HG03439 (cell line): Measurements from ENCODE around the gene ZC3H4.
"Not testable (repeated sequence)": the region's sequence is repeated elsewhere in the genome, so short reads cannot be mapped to it uniquely, and the experiment has no call there.

Experiments used
- ATAC-seq: cut with Tn5 transposase; IDR thresholded peaks from one replicate; pipeline ENCODE4 v1.9.1; 2021; ENCODE audit warnings: mild to moderate bottlenecking, moderate library complexity; ENCODE audit not compliant: unreplicated experiment

ZC3H4 gene

DNA sequence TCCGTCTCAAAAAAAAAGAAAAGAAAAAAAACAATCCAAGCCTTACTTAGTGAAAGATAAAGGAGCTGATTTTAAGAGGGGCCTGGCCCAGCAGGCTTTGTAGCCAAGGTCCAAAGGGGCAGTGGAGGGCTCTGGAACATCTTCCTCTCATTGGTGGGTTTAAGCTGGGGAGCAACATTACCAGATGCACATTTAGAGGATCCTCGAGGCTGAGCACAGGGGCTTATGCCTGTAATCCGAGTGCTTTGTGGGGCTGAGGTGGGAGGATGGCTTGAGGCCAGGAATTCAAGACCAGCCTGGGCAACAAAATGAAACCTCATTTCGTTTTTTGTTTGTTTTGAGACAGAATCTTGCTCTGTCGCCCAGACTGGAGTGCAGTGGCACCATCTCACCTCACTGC is 57.2 kb downstream of the ZC3H4 start:
- ATAC-seq = no peak

DNA sequence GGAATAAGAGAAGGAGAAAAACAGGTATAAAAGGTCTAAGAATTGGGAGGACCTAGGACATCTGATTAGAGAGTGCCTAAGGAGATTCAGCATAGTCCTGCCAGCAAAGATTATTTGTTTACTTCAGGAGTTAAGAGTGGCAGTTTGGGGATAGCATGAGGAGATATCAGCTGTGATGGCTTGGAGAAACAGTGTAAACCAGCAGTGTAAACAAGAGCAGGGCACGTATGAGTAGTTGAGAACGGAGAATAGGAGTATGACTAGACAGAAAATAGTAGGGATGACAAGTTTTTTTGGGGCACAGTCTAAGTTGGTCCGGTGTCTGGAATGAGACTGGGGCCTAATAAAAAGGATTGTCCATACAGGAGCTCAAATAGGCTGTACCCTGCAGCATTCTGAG is 63.0 kb downstream of the ZC3H4 start:
- not testable (repeated sequence) for ATAC-seq

DNA sequence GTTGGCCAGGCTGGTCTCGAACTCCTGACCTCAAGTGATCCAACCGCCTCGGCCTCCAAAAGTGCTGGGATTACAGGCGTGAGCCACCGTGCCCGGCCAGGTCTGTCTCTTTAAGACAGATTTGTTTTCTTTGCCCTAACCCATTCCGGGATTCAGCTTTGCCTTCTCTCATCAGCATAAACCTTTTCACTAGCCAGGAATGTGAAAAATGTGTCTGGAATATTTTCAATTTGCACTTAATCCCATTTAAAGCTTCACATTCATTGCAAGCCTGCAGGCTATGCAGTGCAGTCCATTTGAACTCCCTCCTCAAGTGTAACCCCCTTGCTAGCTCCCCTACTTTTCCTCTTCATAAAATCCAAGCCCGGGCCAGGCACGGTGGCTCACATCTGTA is 64.3 kb downstream of the ZC3H4 start:
- ATAC-seq = no peak

DNA sequence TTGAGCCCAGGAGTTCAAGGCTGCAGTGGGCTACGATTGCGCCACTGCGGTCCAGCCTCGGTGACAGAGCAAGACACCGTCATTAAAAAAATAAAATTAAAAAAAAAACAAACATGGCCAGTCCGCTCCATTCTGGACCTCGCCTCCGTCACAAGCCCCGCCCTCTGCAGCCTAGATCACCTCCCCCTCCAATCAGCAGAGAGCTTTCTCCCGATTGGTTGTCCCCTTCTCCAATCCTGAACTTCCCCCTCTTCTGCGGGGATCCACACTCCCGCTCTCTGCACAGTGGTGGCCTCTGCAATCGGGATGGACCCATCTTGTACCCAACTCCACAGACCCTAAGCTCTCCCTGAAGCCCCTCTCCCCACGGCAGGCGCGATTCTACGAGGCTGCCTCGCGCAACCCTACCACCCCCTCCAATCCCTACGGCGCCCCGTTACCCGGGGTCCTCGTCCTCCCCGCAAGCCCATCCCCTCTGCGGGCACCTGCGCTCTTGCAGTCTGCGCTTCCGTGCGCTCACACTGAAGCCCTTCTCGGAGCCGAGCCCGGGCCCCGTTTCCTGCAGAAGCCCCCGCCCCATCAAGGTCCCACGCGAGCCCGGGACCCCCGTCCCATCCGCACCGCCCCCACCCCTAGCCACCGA is 65.7 kb downstream of the ZC3H4 start:
- ATAC-seq = peak; percentile 34

DNA sequence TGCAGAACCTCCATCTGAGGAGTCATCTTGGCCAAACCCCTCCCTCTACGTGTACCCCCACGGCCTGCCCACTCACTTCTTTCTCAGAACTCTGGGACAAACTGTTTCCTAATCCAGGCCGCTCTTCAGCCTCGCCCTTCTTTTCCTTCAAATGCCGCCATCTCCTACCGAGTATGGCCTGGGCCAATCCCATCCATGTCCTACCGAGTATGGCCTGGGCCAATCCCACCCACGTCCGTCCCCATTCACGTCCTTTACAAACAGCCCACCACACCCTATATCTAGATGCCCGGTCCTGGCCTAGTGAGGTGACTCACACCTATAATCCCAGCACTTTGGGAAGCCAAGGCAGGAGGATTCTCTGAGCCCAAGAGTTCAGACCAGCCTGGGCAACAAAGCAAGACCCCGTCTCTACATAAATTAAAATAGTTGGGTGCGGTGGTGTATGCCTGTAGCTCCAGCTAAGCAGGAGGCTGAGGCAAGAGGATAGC is 66.3 kb downstream of the ZC3H4 start:
- ATAC-seq = no peak

DNA sequence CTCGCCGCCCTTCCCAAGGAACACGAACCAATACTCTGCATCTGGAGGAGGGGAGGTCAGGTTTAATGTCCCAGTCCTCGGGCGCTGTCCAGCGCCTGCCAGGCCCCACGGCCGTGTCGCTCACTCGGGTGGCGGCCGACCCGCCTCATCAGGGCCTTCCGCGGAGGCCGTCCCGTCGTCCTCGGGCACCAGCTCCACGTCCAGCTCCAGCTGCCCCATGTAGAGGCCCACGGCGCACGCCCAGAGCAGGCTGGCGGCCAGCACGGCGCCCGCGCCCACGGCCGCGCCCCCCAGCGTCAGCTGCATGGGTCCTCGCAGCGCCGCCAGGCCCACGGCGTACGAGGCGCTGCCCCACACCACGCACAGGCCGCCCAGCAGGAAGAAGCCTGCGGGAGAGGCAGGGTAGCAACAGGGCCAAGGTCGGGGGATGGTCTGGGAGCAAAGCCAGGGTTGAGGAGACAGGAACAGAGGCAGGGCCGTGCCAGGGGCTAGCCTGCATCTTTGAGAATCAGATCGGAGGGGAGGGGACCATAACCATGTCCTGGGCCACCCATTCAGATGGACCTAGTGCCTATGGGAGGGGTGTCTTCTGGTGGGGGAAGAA is 67.6 kb downstream of the ZC3H4 start:
- no peak for ATAC-seq

DNA sequence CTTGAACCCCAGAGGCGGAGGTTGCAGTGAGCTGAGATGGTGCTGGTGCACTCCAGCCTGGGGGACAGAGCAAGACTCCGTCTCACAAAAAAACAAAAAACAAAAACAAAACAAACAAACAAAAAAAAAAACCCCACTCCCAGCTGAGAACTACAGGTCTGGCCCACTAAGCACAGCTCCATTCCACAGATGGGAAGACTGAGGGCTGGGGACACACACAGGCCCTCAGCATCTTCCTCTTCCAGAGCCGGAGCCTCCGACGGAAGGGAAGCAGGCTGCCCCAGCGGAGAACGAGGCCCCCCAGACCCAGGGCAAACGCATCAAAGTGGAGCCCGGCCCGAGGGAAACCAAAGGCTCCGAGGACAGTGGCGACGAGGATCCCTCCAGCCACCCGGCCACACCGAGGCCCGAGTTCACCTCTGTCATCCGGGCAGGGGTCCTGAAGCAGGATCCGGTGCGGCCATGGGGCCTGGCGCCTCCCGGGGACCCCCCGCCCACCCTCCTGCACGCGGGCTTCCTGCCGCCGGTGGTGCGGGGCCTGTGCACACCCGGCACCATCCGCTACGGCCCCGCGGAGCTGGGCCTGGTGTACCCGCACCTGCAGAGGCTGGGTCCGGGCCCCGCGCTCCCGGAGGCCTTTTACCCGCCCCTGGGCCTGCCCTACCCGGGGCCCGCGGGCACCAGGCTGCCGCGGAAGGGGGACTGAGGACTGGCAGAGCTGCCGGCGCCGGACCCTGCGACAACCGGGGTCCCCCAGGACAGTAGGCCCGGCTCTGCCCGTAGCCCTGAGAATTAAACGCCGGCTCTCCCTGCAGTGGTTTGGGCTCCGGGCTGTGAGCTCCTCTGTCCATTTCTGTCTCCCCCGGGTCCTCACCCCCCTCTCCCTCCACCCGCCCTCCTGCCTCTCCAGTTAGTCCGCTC is 68.4 kb downstream of the ZC3H4 start:
- ATAC-seq = no peak

DNA sequence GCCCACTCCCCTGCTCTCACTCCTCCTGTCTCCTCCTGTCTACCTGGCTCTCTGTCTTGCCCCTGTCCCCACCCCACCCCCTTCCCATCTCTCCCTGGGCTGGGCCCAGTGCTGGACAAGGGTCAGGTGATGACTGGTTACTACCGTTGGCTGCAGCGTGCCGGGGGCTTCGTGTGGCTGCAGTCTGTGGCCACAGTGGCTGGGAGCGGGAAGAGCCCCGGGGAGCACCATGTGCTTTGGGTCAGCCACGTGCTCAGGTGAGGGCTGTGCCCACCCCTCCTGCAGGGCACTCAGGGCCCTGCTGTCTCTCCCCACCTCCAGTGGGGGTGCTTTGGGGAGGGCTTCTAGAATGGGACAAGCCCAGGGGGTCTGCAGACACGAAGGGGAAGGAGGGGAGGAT is 72.7 kb downstream of the ZC3H4 start:
- no peak for ATAC-seq

DNA sequence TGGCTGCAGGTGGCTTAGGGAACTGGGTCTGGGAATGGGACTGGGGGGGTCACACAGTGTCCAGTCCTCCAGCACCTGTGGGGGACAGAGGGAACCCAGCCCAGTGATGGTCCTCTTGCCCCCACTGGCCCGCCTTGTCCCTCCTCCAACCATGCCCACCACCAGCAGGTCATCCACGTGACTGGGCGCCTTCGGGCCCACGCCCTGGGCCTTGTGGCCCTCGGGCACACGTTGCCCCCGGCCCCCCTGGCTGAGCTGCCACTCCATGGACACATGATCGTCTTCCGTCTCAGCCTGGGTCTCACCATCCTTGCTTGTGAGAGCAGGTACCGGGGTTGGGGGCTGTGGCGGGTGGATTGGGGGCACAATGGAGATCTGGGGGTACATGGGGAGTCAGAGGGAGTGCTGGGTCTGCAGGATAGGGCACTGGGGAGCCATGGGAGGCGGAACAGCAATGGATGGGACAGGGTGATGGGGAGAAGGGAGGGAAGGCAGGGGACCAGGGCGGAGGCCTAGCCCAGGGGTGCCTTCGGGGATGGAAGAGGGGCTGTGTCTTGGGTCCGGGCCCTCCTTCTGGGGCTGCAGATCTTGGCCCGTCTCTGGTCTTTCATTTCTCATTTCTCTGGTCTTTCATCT is 74.2 kb downstream of the ZC3H4 start:
- ATAC-seq = no peak

DNA sequence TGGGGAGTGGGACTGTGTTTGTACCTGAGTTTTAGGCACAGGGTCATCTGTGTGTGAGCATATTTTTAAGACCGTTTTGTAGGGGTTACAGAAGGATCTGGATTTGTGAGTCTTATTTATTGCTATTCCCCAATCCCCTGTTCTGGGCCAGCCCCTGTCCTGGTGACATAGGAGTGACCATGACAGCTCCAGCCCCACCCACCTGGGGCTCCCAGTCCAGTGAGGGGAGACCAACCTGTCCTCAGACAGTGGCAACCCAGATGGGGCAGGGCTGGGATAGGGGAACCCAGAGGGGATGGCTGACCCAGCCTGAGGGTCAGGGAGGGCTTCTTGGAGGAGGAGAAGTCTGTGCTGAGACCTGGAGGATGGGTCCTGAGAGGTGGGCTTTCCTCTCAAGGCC is 75.8 kb downstream of the ZC3H4 start:
- no peak for ATAC-seq

DNA sequence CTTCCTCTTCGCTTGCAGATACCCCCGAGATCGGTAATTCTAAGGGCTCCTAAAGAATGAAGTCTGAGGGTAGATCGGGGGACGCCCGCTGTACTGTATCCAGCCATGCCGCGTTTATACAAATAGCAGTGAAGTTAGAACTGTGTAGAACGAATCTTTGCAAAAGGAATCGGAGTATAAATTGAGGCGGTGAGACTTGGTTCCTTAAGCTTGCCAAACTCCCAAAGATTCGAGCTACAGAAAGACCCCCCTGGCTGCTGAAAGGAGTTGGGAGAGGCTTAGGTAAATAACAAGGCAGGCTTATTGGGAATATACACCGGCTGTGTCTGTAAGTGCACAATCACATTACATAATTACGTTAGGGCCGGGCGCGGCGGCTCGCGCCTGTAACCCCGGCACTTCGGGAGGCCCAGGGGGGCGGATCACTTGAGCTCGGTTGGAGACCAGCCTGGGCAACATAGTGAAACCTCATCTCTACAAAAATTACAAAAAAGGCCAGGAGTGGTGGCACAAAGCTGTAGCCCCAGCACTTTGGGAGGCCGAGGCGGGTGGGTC is 77.4 kb downstream of the ZC3H4 start:
- no peak for ATAC-seq

DNA sequence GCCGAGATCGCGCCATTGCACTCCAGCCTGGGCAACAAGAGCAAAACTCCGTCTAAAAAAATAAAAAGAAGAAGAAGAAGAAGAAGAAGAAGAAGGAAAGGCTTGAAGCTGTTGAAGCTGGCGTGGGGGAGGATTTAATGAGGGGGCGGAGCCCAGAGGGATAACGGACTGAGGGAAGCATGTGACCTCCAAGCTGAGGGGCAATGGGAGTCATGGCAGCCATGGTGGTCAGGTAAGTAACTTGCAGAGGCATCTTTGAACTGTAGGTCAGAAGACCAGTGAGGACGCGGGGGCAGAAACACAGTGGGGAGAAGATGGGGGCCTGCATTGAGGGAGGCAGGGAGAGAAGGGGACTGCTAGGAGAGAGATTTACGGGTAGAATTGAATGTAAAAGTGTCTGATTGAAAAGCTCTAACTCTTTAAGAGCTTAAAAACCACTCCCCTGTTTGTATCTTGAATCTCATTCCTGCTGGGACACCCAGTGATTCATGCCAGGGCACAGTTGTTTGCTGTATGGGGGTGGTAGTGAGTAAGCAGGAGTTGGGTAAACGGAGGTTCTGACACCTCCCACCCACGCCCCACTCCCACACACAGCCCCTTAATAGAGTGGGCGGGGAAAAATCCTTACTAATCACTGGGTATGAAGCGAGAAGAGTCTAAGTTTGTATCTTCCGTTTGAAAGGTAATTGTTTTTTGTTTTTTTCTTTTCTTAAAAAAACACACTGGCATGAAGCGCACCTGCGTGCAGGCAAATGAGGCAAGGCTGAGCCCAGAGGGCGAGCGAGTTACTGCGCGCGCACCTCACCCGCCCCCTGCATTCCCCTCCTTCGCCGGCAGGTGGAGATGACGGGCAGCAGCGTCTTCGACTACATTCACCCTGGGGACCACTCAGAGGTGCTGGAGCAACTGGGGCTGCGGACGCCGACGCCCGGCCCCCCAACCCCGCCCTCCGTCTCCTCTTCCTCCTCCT is 78.2 kb downstream of the ZC3H4 start:
- no peak for ATAC-seq

DNA sequence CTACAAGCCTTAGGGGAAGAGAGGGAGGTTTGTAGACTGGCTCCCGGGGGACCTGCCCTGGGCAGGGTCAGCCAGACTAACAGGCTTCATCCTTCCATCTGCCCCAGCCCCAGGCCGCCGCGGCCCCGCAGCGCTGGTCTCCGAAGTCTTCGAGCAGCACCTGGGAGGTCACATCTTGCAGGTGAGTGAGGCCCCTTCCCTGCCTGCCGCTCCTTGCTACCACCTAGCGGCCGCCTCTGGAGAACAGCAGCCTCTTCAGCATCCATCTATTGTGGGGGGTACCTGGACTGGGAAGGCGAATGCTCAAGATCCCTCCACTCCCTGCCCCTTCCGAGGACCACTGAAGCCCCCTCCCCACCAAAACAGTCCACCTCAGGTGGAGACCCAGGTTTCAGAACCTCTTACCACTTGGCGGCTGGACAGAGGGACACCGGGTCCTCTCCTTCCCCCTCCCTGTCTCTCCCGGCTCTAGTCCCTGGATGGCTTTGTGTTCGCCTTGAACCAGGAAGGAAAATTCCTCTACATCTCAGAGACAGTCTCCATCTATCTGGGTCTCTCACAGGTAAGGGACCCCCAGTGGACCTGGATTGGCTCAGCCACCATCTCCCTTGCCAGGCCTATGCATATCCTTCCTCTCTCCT is 81.3 kb downstream of the ZC3H4 start:
- no peak for ATAC-seq

DNA sequence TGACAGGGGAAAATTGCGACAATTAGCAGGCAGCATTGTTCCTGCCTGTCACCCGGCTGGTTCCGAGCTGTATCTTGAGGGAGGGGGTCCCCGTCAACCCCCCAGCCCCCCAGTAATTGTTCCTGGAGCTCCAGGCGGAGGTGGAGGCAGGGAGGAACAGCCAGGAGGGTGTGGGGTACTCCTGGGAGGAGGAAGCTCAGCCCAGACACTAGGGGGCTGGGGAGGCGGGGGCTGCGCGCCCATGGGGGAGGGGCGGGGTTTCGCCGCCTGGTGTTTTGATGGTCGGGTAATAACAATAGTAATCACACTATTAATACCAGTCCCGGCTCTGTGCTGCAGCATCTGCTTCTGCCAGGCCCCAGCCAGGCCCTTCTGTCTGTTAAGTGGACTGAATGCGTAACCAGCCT is 85.4 kb downstream of the ZC3H4 start:
- ATAC-seq = no peak

DNA sequence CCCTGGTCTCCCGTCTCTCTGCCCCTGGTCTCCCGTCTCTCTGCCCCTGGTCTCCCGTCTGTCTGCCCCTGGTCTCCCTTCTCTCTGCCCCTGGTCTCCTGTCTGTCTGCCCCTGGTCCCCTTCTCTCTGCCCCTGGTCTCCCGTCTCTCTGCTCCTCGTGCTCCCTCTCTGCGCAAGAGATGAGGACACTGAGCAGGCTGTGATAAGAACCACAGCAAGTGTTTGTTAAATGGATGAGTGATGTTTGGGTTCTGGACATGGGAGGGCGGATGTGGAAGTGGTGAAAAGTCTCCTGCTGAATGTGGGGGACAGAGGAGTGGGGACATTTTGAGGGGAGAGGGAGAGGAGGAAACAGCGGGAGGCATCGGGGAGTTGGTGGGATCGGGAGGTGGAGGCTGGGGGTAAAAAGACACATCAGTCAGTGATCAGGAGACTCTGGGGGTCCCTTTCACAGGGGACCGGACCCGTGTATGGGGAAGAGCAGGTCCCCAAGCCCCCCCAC is 85.9 kb downstream of the ZC3H4 start:
- no peak for ATAC-seq

DNA sequence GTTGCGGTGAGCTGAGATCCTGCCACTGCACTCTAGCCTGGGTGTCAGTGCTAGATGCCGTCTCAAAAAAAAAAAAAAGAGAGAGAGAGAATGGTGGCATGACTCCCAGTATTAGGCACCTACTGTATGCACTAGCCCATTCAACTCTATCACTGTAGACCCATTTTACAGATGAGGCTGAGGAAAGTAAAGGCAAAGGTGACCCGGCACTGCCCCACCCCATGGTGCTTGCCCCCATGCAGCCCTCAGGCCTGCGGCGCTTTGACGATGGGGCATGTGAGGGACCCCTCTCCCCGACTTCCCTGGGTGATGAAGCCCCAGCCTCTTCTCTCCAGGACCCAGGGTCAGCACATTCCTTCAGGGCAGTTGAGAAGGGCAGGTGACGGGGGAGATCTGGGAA is 86.7 kb downstream of the ZC3H4 start:
- no peak for ATAC-seq

DNA sequence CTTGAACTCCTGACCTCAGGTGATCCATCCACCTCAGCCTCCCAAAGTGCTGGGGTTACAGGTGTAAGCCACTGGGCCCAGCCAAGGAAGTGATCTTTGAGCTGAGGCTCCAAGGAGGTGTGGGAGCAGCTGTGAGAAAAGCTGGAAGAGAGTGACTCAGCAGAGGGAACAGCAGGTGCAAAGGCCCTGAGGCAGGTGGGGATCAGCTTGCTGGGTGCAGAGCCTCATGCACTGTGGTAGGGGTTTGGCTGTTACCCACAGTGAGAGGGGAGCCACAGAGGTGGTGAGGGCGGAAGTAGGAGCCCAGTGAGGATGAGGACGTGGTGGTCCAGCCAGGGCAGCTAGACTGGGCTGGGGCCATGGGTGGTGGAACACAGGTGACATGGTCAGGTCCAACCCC is 87.4 kb downstream of the ZC3H4 start:
- no peak for ATAC-seq

DNA sequence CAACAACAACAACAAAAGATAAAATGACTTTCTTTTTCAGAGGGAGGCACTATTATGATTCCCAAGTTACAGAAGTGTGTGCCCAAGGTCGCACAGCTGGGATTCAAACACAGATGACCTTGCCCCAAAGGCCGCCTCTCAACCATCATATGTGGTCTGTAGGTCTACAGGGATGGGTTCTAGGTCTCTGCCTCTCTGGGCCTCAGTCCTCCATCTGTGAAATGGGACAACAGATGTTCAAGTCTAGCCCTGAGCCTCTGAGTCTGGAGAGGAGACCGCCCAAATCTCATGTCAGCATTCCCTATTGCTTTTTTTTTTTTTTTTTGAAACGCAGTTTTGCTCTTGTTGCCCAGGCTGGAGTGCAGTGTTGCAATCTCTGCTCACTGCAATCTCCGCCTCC is 89.1 kb downstream of the ZC3H4 start:
- ATAC-seq = no peak

DNA sequence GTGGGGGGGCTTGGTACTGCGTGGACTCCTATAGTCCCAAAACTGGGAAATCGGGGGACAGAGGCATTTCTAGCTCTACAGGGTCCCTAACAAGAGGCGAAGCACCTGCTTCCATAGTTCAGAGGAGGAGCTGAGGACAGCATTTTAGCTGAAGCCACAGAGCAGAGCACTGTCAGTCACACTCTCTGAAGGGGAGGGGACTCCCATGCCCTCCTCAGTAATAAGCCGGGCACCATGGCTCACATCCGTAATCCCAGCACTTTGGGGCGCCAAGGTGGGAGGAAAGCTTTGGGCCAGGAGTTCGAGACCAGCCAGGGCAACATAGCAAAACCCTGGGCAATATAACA is 90.2 kb downstream of the ZC3H4 start:
- ATAC-seq = no peak
